Suprapubic skin (tissue), 4 donors: Measurements from ENCODE around the gene UBAC1. TPM values are rescaled to one million over a fixed set of nuclear protein-coding genes. Genes with fewer than 3 reads are reported as not detected.

Experiments used
- DNase-seq, 2 donors: peaks; one replicate each; pipeline ENCODE4 v3.0.0-alpha.2; 2019; ENCODE audit warnings: low spot score in 2 of 2
- H3K27ac ChIP-seq: fragments of 200-600 bp; sonication (generic); one replicate; pipeline ENCODE4 v1.5.1; 2019
- H3K27me3 ChIP-seq: fragments of 200-600 bp; sonication (generic); one replicate; pipeline ENCODE4 v1.5.1; 2019
- H3K36me3 ChIP-seq: fragments of 200-600 bp; sonication (generic); one replicate; pipeline ENCODE4 v1.5.1; 2019
- H3K4me1 ChIP-seq: fragments of 200-600 bp; sonication (generic); one replicate; pipeline ENCODE4 v1.5.1; 2019
- H3K4me3 ChIP-seq: fragments of 200-600 bp; sonication (generic); one replicate; pipeline ENCODE4 v1.5.1; 2019; ENCODE audit warnings: mild to moderate bottlenecking
- H3K9me3 ChIP-seq: fragments of 200-600 bp; sonication (generic); one replicate; pipeline ENCODE4 v1.5.1; 2019
- EP300 ChIP-seq: sonication (generic); formaldehyde crosslinking; IDR thresholded peaks from one replicate; pipeline ENCODE4 v1.6.1; 2017; ENCODE audit warnings: antibody characterized with exemption
- POLR2A ChIP-seq, 2 donors: fragments of 450-650 bp; IDR thresholded peaks; one replicate each; pipeline ENCODE4 v1.6.1; 2017; ENCODE audit warnings: antibody characterized with exemption in 2 of 2, mild to moderate bottlenecking in 2 of 2, moderate library complexity in 2 of 2
- POLR2AphosphoS5 ChIP-seq, 3 donors: sonication (generic); formaldehyde crosslinking; IDR thresholded peaks; one replicate each; pipeline ENCODE4 v1.6.1; 2017; ENCODE audit warnings: antibody characterized with exemption in 3 of 3
- WGBS: methylation state at CpG from one replicate; pipeline ENCODE4 v1.1.5; 2018; 5-methylcytosine and 5-hydroxymethylcytosine counted together
- total RNA-seq, 4 donors: library from RNA; depleted of rRNA; stranded (reverse); fragments of >200 nt; gene quantifications; one replicate each; pipeline ENCODE4 v1.1.0, GENCODE V29; 2016
- TF ChIP-seq, protein P1 (sequence below), 2 donors: fragments of 200-600 bp in 1 of 2; fragments of 450-650 bp in 1 of 2; sonication (generic) in 1 of 2; IDR thresholded peaks; one replicate each; pipeline ENCODE4 v1.5.1; 2016 to 2019; ENCODE audit warnings: antibody characterized with exemption in 2 of 2, mild to moderate bottlenecking in 1 of 2, moderate library complexity in 1 of 2

The UBAC1 gene
- total RNA-seq, 4 donors from 2014 or later, result 68.2 to 94.5 (median 83.8) TPM

DNA sequence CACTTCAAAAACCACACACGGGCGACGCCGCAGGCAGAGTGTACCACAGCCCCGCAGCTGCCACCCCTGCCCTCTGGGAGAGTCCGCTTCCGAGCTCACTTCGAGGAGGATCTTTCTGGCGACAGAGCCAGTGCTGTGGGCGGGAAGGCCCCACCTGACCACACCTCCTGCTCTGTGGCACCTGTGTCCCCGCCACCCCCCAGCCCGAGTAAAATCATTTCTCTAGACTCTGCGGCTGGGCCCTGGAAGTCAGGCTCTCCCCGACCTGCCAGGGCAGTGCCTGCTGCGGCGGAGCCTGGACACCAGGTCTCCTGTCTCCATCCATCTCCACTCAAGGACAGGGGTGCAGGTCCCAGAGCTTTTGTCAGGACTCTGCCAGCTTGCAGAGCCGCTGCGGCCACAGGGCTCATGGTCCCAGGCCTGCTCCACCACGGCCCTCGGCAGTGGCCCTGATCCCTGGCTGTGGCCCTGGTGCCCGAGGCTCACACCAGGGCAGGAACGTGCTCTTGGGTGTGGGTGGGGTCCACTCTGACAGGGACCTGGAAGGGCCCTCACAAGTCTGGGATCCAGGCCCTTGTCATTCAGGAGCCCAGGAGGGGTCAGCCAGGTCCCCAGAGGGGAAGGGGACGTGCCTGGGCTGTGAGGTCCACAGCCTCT is 33.0 kb downstream of the UBAC1 start:
- 94% methylated on average over 12 of the region's 23 CpGs for WGBS

DNA sequence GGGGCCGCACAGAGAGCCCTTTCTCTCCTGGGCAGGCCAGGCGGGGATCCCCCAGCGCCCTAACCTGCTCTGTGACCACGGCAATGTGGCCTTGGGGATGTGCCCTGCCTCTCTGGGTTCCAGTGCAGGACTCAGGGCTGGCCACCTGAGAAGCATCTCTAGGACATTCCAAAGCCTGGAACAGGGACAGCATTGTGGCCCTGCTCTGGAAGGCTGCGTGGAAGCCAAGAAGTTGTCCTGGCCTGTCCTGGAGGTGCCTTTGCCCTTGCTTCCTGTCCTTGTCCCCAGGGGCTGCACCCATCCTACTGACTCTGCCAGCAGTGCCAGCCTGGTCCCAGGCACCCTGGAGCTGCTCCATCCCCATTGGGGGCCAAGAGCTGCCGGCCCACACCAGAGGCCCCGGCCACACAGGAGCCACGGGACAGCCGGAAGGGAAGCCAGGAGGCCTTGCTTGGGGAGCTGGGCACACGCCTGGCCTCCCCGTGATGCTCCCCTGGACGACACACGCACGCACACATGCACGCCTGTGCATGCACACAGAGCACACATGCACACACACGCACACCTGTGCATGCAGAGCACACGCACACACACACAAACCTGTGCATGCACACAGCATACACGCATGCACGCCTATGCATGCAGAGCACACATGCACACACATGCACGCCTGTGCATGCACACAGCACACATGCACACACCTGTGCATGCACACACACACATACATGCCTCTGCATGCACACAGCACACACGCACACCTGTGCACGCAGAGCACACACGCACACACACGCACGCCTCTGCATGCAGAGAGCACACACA is 33.8 kb downstream of the UBAC1 start:
- Histone ChIP-seq H3K9me3 (no peaks in the 10 kb centered on the region), H3K27me3 (no peaks in the 10 kb centered on the region), H3K27ac (no peak overlapping the region), H3K36me3 (peaks cover 30% of the 10 kb centered on the region), H3K4me3 (no peak overlapping the region), H3K4me1 (peaks cover 24% of the 10 kb centered on the region)
- WGBS, result 77% methylated on average over 12 of the region's 25 CpGs
- peak in 1 of 2 donors; percentile 74 for DNase-seq
- TF ChIP-seq, protein P1, sequence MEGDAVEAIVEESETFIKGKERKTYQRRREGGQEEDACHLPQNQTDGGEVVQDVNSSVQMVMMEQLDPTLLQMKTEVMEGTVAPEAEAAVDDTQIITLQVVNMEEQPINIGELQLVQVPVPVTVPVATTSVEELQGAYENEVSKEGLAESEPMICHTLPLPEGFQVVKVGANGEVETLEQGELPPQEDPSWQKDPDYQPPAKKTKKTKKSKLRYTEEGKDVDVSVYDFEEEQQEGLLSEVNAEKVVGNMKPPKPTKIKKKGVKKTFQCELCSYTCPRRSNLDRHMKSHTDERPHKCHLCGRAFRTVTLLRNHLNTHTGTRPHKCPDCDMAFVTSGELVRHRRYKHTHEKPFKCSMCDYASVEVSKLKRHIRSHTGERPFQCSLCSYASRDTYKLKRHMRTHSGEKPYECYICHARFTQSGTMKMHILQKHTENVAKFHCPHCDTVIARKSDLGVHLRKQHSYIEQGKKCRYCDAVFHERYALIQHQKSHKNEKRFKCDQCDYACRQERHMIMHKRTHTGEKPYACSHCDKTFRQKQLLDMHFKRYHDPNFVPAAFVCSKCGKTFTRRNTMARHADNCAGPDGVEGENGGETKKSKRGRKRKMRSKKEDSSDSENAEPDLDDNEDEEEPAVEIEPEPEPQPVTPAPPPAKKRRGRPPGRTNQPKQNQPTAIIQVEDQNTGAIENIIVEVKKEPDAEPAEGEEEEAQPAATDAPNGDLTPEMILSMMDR (IDR thresholded peaks at IDR 0.05), result no peak

More for the DNA sequence above, 33.0 kb downstream of the UBAC1 start:
- no peaks in the 10 kb centered on the region for H3K27me3 ChIP-seq
- H3K9me3 ChIP-seq, result no peaks in the 10 kb centered on the region
- DNase-seq, result no peak
- TF ChIP-seq POLR2A (IDR thresholded peaks at IDR 0.05), result no peak
- TF ChIP-seq POLR2AphosphoS5 (IDR thresholded peaks at IDR 0.05), result no peak
- H3K27ac ChIP-seq, result no peak overlapping the region
- peaks cover 24% of the 10 kb centered on the region for H3K4me1 ChIP-seq
- no peak overlapping the region for H3K4me3 ChIP-seq
- peaks cover 38% of the 10 kb centered on the region for H3K36me3 ChIP-seq

DNA sequence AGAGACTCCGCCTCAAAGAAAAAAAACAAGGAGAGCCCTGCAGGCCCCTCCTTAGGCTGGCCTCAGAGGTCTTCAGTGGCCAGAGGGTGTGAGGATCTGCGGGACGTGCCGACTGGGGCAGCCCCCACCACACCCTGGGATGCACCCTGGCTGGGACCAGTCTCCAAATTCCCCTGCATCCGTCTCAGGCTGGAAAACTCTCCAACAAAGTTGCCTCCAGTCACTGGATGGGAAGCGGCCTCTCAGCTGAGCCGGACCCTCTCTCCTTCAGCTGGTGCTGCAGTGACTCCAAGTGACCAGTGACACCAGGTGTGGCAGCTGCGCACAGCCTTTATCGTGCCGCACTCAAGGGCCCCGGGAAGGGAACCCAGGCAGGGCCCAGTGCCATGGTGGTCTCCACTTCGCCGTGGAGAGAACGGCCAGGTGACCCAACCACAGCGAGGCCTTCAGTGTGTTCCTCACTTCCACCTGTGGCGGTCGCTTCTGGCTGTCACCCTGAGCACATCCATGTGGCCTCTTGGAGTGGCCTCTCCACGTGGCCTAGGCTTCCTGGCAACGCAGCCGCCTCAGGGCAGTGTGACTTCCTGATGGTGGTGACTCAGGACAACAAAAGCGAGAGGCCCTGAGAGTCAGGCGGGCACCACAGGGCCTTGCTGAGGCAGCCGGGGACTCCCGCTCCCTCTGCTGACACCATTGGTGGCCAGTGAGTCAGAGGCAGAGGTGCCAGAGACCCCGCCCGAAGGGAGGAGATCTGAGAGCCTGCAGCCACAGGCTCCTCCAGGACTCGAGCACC is 34.6 kb downstream of the UBAC1 start:
- WGBS, result 90% methylated on average over 7 of the region's 27 CpGs
- peak in 1 of 2 donors; percentile 81 for DNase-seq

DNA sequence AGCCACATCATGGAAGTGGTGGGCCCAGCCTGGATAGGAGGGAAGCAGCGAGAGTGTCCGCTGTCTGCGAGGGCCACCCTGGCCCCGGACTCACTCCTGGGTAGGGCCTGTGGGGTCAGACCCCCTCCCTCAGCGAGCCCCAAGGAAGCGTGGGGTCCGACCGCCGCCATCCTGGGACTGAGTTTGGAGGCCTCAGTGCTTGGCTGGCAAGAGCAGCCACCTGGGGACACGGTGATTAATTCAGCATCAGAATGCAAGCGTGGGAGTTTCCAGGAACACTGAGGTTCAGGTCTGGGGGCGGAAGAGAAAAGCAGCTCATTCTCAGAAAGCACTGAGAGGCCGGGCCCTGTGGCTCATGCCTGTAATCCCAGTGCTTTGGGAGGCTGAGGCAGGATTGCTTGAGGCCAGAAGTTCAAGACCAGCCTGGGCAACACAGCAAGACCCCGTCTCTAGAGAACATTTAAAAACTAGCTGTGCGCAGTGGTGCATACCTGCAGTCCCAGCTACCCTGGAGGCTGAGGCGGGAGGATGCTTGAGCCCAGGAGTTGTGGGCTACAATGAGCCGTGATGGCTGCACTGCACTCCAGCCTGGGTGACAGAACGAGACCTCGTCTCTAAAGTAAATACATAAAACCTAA is 35.6 kb downstream of the UBAC1 start:
- WGBS, result 91% methylated on average over 17 of the region's 19 CpGs
- no peak overlapping the region for H3K4me3 ChIP-seq
- DNase-seq, result peak in 1 of 2 donors; percentile 67
- H3K4me1 ChIP-seq, result peaks cover 24% of the 10 kb centered on the region
- no peak for TF ChIP-seq POLR2A (IDR thresholded peaks at IDR 0.05)
- no peak for TF ChIP-seq POLR2AphosphoS5 (IDR thresholded peaks at IDR 0.05)
- TF ChIP-seq EP300, result no peak
- TF ChIP-seq, protein P1 (IDR thresholded peaks at IDR 0.05), result no peak
- peaks cover 16% of the 10 kb centered on the region for H3K36me3 ChIP-seq
- no peaks in the 10 kb centered on the region for H3K9me3 ChIP-seq
- H3K27ac ChIP-seq, result no peak overlapping the region
- H3K27me3 ChIP-seq, result no peaks in the 10 kb centered on the region

More for the DNA sequence above, 34.6 kb downstream of the UBAC1 start:
- H3K4me1 ChIP-seq, result peaks cover 24% of the 10 kb centered on the region
- no peaks in the 10 kb centered on the region for H3K9me3 ChIP-seq
- no peak overlapping the region for H3K4me3 ChIP-seq
- peak in 1 of 3 donors; percentile 12 for TF ChIP-seq POLR2AphosphoS5 (IDR thresholded peaks at IDR 0.05)
- no peak for TF ChIP-seq EP300
- no peaks in the 10 kb centered on the region for H3K27me3 ChIP-seq
- peaks cover 25% of the 10 kb centered on the region for H3K36me3 ChIP-seq
- H3K27ac ChIP-seq, result peak overlapping the region; percentile 2

DNA sequence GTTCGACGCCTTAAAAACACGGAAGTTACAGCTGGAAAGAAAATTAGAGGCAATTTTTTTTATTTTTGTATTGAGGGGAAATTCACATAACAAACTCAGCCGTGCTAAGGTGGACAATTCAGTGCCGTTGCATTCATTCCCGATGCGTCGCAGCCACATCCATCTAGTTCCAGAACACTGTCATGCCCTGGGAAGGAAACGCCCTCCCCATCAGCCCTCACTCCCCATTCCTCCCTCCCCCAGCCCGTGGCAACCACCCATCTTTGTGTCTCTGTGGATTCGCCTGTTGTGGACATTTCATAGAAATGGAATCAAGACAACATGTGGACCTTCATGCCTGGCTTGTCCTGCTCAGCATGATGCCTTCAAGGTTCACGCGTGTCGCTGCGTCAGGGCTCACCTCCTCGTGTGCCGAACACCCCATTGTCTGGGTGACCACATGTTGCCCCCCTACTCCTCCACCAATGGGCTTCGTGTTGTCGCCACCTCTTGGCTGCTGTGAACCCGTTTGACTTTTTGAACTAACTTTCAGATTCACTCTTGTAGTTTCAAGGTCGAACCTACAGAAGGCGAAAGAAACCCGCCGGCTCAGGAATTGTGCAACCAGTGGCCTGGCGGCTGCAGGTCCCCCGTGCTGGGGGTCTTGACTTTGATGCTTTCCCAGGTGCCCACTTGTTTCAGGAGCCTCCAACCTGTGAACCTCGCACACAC is 36.4 kb downstream of the UBAC1 start:
- H3K27ac ChIP-seq, result no peak overlapping the region
- WGBS, result 92% methylated on average over 27 of the region's 27 CpGs
- H3K36me3 ChIP-seq, result peaks cover 10% of the 10 kb centered on the region
- H3K9me3 ChIP-seq, result no peaks in the 10 kb centered on the region
- TF ChIP-seq POLR2AphosphoS5 (IDR thresholded peaks at IDR 0.05) (no peak), EP300 (no peak), POLR2A (IDR thresholded peaks at IDR 0.05) (no peak)
- TF ChIP-seq, protein P1 (IDR thresholded peaks at IDR 0.05), result no peak
- peak in 1 of 2 donors; percentile 65 for DNase-seq
- no peak overlapping the region for H3K4me3 ChIP-seq
- H3K27me3 ChIP-seq, result no peaks in the 10 kb centered on the region
- H3K4me1 ChIP-seq, result peaks cover 21% of the 10 kb centered on the region
